Pons (tissue), 1 donor: ENCODE measurements around the gene OR4D5.

Experiments
- DNase-seq: peaks from one replicate; pipeline ENCODE4 v3.0.0-alpha.2; 2016; ENCODE audit warnings: low spot score

OR4D5 gene

GRCh38 chr11:123939317-123939716 lies at the start of gene OR4D5:
TSS of gene OR4D5 (plus strand) at chr11:123939617. CDS start at chr11:123939617, 0 bp downstream.
- no peak for DNase-seq

- DNase-seq: peak; percentile 48
Observed at GRCh38 chr11:123892031-123892430, 47.4 kb upstream of the OR4D5 start.

GRCh38 chr11:123899792-123900191 lies 39.6 kb upstream of the OR4D5 start:
- no peak for DNase-seq

- no peak for DNase-seq
Observed at GRCh38 chr11:123901867-123902266, 37.5 kb upstream of the OR4D5 start, which contains the start of gene OR8D4. TSS of gene OR8D4 (plus strand) at chr11:123902167. CDS start at chr11:123906432, 4,265 bp downstream.

GRCh38 chr11:123903932-123904331 lies 35.5 kb upstream of the OR4D5 start:
- no peak for DNase-seq

GRCh38 chr11:123904932-123905331 lies 34.5 kb upstream of the OR4D5 start:
- no peak for DNase-seq

- no peak for DNase-seq
Observed at GRCh38 chr11:123905826-123906225, 33.6 kb upstream of the OR4D5 start.

GRCh38 chr11:123920943-123921342 lies 18.5 kb upstream of the OR4D5 start:
- DNase-seq: no peak

- DNase-seq: no peak
Observed at GRCh38 chr11:123924027-123924426, 15.4 kb upstream of the OR4D5 start.

GRCh38 chr11:123942413-123942812 lies 3.0 kb downstream of the OR4D5 start:
- DNase-seq: no peak

GRCh38 chr11:123943738-123944137 lies 4.3 kb downstream of the OR4D5 start, which contains the start of gene OR6T1:
TSS of gene OR6T1 (minus strand) at chr11:123943838. CDS start at chr11:123943838, 0 bp downstream.
- DNase-seq: no peak

GRCh38 chr11:123945132-123945531 lies 5.7 kb downstream of the OR4D5 start:
- no peak for DNase-seq

- DNase-seq: no peak
Observed at GRCh38 chr11:123956752-123957151, 17.3 kb downstream of the OR4D5 start.

GRCh38 chr11:123973816-123974215 lies 34.4 kb downstream of the OR4D5 start:
- DNase-seq: no peak

- DNase-seq: no peak
Observed at GRCh38 chr11:123976770-123977560, 37.5 kb downstream of the OR4D5 start.

GRCh38 chr11:123977731-123978347 lies 38.4 kb downstream of the OR4D5 start, which contains the start of gene OR10S1:
TSS of gene OR10S1 (minus strand) at chr11:123977781. CDS start at chr11:123977664, 117 bp downstream.
- no peak for DNase-seq

GRCh38 chr11:123979311-123979710 lies 39.9 kb downstream of the OR4D5 start:
- no peak for DNase-seq
